EL (cell line): ENCODE results near the gene ADAMTS17.

Experiments used
- DNase-seq: peaks from one replicate; pipeline ENCODE4 v3.0.0-alpha.2; 2016

The ADAMTS17 gene

DNA sequence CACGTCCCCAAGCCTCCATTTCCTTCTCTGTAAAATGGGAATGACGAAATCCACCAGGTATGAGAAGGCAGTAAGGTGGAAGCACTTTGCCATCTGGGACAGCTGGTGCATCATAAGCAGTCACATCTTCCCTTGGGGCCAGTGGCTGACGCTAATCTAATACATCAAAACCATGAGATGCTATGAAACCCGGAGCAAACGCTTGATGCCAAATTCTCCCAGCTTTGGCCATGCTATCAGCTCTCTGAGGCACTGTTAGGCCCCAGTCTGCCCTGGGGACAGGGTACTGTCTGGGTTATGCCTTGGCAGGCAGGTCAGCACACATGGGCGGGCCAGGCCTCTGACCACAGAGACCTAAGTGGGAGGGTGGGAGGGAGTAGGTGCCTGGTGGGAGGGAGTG is 66.1 kb downstream of the ADAMTS17 start:
- DNase-seq: no peak

DNA sequence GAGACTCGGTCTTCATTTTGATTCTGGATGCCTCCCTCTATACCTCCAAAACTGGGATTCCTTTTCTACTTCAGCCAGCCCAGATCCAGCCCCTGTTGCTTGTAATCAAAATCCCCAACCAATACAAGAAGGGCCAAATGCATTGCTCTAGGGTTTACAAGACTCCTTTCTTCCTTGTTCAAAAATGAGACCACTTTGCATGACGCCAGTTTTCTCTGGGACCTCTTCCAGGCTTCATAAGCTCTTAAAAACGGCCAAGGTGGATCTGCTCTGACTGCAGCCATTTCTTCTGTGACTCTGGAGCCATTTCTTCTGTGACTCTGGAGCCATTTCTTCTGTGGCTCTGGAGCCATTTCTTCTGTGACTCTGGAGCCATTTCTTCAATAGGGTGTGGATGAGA is 71.9 kb downstream of the ADAMTS17 start:
- DNase-seq: no peak

DNA sequence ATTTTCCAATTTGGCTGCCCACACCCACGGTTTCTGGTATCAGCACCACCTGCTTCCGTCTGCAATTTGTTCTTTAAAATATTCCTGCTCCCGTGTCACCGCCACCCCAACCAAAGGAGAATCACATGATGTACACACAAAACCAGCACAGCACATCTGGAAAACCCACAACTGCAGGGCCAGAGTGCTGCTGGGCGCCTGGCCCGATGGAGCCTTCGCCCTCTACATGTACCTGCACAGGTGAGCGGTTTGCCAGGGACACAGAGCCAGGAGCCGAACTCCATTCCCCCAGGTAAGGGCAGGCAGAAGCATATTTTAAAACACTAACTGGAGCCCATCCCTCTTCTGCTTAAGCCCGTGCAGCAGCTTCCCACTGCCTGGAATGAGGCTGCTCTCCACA is 75.6 kb downstream of the ADAMTS17 start:
- no peak for DNase-seq

DNA sequence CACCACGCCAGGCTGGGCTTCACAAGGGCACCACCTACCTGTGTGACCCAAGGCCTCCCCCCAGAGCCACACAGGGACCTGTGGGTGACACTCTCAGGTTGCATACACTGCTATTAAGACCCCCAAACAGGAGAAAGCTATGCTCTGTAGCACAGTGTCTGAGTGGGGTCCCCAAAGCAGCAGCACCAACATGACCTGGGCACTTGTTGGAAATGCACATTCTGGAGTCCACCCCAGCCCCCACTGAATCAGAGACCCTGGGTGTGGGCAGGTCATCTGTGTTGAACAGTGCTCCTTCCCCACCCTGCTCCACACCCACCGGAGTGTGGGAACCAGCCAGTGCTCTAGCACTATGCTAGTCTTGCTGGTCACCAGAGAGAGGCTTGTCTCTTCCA is 76.1 kb downstream of the ADAMTS17 start:
- no peak for DNase-seq

DNA sequence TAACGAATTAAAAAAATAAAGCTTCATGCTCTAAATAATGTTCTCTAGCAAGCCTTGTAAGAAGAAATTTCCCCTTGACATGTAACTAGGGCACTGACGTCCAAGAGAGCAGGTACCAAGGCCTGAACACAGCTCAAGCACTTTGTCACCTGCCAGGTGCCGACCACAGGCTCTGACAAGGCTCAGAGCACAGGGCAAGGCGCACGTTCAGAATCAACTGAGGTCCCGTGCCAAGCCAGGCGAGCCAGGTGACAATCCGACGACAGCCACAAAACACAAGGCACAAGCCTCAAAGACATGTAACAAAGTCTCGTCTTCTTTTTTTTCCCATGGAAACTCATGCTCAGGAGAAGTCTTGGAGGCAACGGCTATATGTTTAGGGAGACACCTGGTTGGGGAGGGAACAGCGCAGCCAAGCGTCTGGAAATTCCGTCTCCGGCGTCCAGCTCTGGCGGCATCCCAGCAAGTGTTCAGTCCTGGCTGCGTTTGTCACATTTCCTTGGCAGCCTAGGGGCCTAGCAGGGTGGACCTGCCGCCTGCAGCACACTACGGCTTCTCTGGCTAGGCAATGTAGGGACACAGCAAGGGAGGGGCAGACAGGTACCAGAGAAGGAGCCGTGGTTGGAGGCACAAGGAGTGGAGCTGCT is 76.7 kb downstream of the ADAMTS17 start:
- DNase-seq: no peak

DNA sequence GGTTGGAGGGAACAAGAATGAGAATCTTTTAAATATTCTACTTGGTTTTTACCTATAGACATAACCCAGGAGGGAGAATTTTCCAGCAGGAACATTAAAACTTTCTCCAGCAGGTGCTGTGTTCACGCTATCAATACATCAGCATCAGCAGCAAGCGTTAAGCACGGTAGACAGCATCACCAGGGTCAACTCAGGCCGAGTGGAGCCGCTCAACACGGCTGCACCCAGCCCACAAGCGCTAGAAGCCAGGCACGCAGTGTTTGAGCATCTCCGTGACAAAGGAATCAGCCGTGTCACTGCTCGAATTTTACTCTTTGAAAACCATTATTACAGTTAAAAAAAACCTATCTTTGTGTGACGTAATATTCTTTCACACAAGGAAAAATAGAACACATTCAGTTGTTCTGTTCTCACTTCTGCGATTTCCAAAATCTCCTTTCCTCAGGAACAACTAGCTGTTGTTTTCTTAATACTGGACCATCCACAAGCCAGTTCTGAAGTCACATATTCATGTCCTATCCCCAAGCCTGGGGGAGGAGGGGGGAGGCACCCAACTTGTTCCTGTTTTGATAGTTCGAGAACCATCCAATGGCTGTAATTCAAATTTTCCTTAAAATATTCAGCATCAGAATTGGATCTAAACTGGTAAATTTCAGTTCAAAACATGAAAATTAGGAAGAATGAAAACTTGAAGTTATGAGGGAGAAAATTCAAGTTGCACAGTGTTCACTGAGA is 77.9 kb downstream of the ADAMTS17 start:
- no peak for DNase-seq

DNA sequence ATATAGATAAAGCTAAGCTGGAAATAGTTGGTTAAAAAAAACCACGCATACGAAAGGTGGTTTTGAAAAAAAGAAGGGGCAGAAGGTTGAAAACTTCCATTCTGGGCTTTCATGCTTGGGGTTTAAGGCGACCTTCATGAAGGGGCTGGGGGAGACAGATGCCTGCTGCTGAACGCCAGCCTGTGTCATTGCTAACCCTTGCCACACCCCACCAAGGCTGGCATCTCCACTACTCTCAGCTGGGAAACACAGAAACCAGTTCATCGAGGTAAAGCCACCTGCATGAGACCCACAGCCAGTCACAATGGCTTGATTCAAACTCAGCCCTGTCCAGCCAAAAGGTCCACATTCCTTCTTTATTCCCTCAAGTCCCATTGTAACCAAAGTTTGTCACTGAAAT is 78.7 kb downstream of the ADAMTS17 start:
- DNase-seq: no peak

DNA sequence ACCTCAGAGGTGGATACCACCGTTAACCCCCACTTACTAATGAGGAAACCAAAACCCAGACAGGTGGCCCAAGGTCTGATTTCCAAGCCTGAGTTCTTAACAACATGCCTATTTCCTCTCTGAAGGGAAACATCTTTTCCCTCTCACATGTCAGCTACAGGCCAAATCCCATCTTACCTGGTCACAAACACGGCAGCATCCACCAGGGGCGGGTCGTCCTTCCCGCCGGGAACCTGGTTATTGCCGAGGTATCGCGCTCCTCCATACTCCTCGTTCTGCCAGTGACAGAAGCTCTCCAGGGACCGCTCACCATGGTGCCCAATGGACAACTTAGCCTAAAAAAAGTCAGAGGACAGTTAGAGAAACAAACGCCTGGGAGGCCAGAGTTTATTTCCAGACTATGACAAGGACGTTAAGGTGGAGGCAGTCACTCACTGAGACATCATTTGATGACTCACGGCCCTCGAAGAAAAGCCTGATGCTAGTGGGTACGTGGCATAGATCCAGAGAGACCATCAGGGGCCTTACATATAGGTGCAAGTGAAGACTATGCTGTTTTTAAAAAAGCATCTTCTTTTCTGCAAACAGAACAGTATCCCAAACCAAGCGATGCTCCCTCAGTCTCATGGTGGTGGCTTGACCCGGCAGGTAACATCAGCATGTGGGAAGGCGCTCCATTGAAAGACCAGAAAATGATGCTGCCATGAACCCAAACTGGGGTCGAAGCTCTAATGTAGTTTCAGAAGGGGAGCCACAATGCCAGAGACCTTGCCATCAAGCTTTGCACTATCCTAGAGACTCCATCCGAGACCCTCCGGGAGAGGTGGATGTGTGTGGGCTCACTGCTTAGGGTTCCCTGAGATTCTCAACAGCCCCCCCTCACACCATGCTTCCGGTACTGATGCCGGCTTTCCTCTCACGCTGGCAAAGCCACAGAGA is 80.2 kb downstream of the ADAMTS17 start:
- DNase-seq: no peak

DNA sequence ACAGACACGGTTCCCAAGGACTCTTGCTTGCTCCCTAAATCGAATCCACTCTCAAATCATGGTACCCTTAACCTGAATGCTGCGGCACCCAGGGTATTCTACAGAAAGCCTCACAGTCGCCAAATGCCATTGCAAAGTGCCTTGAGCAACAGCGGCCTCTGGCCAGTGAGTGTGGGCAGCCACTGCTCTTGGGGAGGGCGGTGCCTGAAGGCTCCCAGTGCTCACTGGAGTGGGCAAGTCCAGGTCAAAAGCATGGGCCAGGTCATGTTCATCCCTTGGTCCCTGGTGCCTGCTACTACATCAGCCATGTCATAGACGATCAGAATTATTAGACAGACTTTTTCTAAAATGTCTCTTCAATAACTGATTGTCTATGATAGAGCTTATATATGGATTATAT is 82.5 kb downstream of the ADAMTS17 start:
- DNase-seq: no peak

DNA sequence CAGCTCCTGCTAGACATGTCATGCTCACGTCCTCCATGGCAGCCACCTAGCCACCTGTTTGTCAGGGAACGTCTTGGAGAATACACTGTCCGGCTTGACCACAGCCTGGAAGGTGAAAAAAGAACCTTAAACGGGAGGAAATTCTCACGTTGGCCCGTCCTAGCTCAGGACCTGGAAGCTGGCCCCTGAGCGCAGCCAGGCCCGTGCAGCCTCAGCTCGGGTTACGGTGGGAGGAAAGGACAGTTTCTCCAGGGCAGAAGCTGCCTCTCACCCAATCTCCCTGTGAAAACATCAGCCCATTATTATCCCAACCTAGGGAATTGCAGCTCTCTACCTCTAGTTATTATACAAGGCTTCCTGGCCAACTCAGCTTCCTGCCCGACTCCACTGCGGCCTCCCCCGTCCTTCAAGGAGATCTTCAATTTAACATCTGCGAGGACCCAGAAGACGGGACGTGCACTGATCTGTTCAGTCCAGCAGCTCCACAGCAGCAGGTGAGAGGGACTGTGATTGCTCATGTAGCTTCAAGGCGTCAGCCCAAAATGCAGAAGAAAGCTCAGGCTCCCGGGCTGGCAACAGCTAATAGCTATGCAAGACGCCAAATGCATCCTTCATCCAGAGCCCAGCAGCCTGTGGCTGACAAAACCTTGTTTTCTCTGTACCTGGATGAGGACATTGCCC is 84.7 kb downstream of the ADAMTS17 start:
- DNase-seq: no peak

DNA sequence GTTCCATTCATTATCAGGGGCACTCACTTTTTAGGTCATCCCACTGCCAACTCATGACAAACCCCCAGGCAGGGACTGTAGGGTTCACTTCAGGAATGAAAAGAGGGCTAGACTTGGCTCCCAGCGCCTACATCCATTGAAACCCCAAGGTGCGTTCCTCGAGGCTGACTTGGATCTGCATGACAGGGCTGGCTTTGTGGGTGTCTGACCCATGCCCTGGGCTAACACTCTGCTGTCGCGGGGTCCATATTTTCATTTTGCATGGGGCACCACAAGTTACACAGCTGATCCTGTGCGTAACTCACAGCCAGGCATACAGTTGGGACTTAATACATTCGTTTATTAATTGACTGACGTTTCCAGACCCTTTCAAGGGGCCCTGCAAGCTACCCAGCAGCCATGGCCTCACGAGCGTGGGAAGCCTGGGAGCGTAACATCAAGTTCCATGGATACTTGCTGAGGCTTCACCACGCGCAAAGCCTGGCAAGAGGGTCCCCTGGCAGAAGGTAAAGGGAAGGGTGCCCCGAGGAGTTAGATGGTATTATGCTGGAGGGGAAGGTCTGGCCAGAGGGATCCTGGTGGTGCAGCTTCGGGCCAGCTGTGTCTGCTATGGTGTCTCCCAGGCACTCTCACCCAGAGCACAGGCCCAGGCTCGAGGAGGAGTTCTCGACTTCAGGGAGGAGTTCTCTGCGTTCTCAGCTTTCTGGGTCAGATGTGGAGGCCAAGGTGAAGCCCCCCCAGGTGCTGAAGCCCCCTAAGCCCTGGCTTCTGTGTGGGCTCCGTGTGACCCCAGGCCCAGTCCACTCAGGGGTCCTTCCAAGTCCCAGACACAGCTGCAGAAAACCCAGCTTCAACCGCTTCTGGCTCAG is 85.4 kb downstream of the ADAMTS17 start:
- DNase-seq: no peak

DNA sequence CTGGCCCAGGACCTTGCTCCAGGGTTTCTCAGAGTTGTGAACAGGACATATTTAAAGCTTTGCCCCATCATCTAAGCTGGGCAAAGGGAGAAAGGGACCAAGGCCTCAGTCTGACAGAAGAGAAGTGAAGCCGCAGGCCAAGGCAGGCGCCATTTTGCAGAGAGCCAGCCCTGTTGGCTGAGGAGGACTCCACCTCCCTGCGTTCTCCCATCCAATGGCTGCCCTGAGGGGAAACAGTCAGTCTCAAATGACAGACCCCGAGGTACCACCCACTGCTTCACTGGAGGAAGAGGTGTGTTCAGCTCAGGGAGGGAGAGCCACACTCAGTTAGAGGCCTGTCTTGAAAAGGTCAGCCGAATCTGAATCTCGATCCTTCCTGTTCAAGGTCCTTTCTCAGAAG is 86.1 kb downstream of the ADAMTS17 start:
- no peak for DNase-seq

DNA sequence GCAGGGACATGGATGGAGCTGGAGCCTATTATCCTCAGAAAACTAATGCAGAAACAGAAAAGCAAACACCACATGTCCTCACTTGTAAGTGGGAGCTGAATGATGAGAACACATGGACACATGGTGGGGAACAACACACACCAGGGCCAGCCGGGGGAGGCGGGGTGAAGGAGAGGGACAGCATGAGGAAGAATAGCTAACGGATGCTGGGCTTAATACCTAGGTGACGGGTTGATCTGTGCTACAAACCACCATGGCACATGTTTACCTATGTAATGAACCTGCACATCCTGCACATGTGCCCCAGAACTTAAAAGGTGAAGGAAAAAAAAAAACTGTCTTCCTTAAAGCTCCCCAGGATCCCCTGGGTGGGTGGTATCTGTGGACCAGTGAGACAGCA is 87.1 kb downstream of the ADAMTS17 start:
- no peak for DNase-seq

DNA sequence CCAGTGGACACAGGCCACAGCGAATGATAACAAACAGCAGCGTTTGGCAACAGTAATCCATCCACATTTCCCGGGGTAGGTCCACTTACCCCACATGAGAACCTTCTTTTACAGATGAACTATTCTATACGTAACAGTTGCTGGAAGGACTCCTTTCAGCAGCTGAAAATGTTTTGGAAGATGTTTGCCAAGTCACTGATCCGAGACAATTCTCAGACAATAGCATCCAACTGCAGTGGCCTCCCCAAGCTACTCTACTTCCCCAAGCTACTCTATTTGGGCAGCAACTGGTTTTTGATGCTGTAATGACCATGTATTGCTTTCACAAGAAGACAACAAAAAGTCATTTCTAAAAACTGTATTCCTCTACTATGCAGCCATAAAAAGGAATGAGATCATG is 87.5 kb downstream of the ADAMTS17 start:
- no peak for DNase-seq

DNA sequence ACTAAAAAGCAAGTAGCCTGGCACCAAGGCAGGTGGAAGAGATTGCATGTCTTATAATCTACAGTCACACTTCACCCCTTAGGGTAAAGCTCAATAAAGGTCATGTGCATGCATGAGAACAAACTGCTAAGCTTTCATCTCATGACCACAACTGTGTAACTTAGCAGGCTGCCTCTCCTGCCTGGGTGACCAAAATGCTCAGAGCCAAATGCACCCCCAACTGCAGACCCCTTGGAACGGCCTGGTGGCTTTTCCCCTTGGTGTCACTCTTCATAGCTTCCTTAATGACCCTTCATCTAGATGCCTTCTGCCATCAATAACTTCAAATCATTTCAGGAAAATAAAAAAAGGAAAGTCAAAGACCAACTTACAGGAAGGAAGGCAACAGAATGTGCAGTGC is 88.1 kb downstream of the ADAMTS17 start:
- no peak for DNase-seq

DNA sequence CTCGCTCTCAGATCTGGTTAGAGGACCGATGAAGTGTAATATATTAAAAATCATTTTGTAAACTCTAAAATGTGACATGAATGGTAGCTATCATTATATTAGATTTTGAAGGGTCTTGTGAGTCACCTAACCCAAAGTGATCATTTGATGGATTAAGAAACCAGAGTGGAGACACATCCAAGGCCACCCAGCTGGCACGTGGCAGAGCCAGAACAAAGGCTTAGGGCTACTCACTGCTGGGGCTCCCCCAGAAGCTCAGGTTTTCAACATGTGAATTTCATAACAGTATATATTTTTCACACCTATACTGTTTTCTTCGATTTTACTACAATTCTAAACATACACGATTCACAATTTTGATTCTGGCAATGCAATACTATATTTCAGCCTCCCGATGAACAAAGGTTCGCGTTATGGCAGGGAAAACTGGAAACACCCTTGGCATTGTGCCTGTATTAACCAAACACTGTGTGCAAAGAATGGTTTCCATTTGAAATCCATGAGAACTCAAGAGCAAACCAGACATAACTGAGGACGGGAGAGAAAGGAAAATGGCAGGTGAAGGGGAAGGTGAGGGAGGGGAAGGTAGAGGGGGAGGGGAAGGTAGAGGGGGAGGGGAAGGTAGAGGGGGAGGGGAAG is 88.9 kb downstream of the ADAMTS17 start:
- no peak for DNase-seq

DNA sequence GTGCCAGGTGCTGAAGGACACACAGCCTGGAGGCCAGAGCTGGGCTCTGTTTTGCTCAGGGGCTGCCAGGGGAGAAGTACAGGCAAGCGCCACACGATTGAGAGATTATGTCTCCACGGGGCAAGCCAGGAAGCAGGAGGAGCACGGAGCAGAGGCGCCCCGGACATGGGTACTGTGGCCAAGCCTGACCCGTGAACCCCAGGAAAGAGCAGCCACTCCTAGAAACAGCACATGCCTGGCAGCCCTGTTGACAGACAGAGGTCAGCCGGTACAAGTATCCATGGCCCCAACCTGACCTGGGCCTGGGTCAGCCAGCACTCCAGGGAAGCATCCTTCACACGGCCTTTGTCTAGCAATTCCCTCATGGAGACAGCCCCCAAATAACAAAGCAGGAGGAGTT is 89.4 kb downstream of the ADAMTS17 start:
- no peak for DNase-seq

DNA sequence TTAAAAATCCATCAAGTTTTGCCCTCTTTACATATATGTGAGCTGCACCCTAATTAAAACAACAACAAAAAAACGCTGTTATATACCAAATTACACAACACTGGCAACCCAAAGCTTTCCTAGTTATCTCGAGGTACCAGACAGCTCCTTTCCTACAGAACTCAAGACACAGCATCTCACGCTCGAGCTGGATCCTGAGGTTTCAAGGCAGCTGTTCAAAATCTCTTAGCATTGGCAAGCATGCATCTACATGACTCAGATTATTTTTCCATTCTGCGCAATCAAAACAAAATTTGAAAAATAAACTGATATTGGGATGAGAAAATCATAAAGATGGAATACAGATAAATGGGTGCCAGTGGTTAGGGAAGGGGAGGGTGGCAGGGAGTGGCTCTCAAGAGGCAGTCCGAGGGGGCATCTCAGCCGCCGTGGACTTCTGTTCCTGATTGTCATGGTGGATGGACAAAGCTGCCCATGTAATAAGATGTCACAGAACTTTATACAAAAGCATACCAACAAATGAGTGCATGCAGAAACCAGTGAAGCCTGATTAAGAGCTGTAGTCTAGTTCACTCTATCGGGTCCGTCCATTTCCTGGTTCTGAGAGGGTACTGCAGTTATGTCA is 91.5 kb downstream of the ADAMTS17 start:
- no peak for DNase-seq

DNA sequence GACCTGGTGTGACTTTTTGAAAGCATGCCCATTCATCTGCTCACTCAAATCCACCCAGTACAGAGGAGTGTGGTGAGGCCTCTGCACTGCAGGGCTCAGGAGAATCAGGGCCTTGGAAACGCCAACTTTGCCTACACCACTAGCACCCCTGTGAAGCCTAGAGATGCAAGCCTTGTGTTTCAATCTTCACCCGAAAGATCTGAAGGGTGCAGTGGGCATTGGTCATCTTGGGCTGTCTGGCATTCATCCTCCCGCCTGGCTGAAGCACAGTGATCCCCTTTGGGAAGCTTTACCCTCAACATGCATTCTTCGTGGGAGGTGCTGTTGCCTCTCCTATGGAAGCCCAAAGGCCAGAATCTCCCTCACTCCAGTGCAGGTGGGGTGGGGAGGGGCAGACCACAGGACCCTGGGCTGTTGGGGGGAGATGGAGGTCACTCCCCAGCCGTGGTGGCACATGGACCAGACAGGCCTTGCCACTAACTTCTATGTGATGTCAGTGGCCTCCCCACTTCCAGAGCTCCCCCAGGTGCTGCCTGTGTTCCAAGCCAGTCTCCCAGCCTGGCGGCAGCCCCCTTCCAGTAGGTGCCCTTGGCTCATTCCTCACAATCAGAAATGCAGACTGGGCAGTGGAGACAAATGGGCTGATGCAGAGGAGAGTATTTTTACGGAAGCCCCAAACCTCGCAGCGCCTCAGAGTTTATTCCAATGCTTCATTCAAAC is 92.5 kb downstream of the ADAMTS17 start:
- DNase-seq: no peak

DNA sequence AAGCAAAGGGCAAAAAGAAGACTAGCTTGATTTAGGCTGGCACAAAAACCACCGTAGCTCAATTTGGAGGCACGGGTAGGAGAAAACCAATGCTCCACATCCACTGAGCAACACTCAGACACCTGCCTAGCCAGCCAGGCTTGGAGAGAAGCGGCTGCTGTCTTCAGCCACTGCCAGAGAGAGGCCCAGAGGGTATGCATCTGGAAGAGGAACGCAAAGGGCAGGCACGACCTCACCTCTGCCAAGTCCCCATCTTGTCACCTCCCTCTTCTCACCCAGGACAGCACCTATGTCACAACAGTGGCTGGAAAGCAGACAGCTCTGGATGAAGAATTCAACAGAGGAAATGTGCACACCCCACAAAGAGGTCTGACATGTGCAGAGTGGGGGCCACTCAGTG is 93.5 kb downstream of the ADAMTS17 start:
- no peak for DNase-seq
